ENCODE measurements around the gene JUP.

GRCh38 chr17:41835800-41836549 is 49.5 kb upstream of the JUP start, which contains the start of gene NT5C3B:
- no peak for TF ChIP-seq REST (IDR thresholded peaks at IDR 0.05; ENCODE audit: insufficient read depth in 1 of 2, low read depth in 2 of 2, low read length in 2 of 2)
- 0 out of 2 replicates have a peak, but pooled peaks have one; percentile 16 for TF ChIP-seq SIN3A (IDR thresholded peaks at IDR 0.05; ENCODE audit: borderline replicate concordance, insufficient read depth, low read length)
- peak; percentile 44 for TF ChIP-seq FOXP2 (optimal IDR thresholded peaks at IDR 0.05; ENCODE audit: borderline replicate concordance, extremely low read depth, extremely low read length, insufficient read depth)
- TF ChIP-seq TAF1 (IDR thresholded peaks at IDR 0.05; ENCODE audit: borderline replicate concordance, insufficient read depth, low read length): peak; percentile 67; the same call in 1 of the 2 replicates
- peak; percentile 68; the same call in 1 of the 2 replicates for TF ChIP-seq POLR2AphosphoS5 (IDR thresholded peaks at IDR 0.05; ENCODE audit: low read depth, low read length)

Data from PFSK-1 (cell line).